GM19025 (cell line): ENCODE results near the gene PCDH9.

Source experiments
- ATAC-seq: cut with Tn5 transposase; IDR thresholded peaks from one replicate; pipeline ENCODE4 v1.9.1; 2021; ENCODE audit warnings: mild to moderate bottlenecking, low read depth, moderate library complexity; ENCODE audit not compliant: unreplicated experiment

The PCDH9 gene

DNA sequence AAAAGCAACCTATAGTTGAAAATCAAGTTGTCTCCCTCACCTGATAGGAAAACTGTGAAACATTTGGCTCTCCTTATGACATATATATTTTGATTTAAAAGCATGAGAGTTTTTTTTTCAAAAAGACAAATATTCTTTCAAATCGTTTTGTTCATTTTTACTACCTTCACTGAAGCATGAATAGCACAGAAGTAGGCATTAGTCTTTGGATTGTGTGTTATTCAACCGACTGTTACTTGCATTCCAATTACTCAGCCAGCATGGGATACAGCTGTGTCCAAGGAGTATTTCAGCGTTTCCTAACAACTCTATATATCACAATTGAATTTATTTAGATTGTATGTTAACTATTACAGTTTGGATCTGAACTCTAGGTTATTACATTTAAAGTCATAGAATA lies 135.2 kb downstream of the PCDH9 start:
- no peak for ATAC-seq

DNA sequence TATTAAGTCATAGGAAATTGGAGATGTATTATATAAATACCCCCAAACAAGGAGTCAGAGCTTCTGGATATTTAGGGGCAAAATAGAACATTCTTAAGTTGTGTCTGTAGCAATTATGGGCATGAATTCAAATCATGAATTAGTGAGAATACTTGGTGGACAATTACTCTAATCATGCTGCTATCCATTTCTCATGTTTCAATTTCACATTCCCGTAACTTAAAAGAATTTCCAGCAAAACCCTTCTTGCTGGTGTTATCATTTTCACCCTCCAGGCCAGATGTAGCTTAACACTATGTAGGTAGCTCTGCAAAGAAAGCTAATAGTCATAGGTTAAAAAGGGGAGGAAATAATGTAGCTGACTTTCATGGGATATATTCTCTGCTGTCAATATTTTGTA lies 136.1 kb downstream of the PCDH9 start:
- no peak for ATAC-seq

GRCh38 chr13:67091603-67092002 lies 138.5 kb downstream of the PCDH9 start:
- no peak for ATAC-seq

DNA sequence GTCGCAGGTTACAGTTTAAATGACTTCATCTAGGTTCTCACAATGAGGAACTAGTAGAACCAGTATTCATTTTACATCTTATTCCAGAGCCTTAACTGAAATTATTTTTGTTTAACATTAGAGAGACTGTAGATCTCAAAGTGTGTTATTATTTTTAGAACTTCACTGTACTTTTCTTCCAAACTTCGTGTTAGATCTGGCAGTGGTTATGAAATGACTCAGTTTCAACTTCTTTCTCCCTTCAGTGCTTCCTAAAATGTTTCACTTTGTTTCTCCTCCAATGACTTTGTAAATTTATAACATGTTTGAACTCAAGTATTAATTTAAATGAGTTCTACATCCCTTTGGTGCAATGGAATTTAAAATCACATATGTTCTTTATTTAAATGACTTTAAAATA lies 139.3 kb downstream of the PCDH9 start:
- ATAC-seq = no peak

- ATAC-seq = no peak
Measured at GRCh38 chr13:67087527-67087926, 142.6 kb downstream of the PCDH9 start.

- ATAC-seq = no peak
Measured at GRCh38 chr13:67086260-67086659, 143.9 kb downstream of the PCDH9 start.

- no peak for ATAC-seq
Measured at GRCh38 chr13:67084066-67084465, 146.1 kb downstream of the PCDH9 start.

GRCh38 chr13:67083519-67083918 lies 146.6 kb downstream of the PCDH9 start:
- ATAC-seq = no peak

DNA sequence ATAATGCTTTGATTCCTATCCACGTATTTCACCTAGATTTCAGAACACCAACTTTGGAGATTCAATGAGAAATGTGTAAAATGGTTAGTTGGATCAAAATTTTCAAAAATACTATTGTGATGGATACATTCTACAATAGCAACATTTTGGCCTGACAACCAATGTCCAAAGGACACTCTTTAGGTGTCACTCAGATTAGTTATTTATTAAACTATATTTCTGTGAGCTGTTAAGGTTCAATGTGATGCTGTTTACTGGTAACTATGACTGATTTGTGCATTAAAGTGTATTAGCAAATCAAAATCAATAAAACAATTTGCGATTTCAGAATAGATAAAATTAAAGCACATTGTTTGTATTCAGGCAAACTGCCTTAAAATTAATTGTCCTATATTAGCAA lies 149.8 kb downstream of the PCDH9 start:
- no peak for ATAC-seq

- no peak for ATAC-seq
Measured at GRCh38 chr13:67078062-67078461, 152.1 kb downstream of the PCDH9 start.

- ATAC-seq = no peak
Measured at GRCh38 chr13:67077132-67077531, 153.0 kb downstream of the PCDH9 start.

GRCh38 chr13:67076378-67076777 lies 153.8 kb downstream of the PCDH9 start:
- ATAC-seq = no peak

GRCh38 chr13:67075239-67075638 lies 154.9 kb downstream of the PCDH9 start:
- no peak for ATAC-seq

DNA sequence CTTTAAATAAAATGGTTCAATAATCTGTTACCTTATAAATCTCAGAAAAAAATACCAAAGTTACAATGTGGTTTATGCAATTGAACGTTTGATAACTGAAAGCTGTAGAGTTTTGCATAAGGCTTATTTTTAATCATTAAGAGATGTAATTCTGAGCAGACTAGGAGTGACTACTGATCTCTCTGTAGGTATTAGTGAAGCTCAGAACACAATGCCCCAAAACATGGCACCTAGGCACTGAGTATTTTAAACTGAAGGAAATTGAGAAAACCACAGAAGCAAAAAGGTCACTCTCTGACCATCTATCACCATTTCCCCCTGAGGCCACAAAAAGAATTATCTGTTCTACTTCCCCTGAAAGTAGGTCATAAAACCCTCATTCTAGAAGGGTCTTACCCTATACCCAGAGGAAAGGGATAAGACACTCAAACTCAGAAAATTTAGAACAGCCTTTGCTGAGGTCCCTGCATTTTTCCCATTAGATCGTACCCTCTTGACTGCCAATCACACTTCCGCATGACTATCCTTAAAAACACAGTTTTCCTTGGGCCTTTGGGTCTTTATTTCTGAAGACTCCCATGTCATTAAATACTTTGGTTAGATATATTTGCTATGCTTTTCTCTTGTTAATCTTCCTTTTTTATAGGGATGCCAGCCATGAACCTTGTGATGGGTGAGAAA lies 158.1 kb downstream of the PCDH9 start:
- no peak for ATAC-seq

GRCh38 chr13:67070306-67070705 lies 159.8 kb downstream of the PCDH9 start:
- ATAC-seq = no peak

DNA sequence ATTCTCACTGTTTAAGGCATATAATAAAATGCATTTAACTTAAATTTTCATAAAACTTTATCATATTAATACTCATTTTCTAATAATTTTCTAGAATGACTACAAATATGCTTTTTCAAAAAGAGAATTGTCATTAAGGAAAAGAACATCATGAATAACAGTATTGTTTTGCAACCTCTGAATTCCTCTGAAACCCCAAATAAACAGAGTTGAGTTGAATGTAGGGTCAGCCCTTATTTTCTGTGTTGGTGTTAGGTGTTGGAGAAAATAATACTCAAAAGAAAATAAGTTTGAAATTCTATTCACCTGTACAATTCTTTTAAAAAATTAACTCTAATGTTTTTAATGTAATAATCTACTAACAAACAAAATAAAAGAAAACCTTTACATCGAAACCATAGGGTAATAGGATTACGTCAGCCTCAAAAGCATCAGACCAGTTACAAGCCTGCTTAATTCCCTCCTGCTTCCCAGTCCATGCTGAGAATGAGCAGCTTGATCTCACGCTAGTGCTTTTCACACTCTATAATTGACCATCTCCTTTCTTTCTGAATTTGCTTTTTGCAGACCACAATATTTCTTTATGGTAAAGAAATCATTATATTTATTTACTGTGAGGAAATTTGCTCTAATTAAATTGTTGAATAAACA lies 160.9 kb downstream of the PCDH9 start:
- no peak for ATAC-seq

DNA sequence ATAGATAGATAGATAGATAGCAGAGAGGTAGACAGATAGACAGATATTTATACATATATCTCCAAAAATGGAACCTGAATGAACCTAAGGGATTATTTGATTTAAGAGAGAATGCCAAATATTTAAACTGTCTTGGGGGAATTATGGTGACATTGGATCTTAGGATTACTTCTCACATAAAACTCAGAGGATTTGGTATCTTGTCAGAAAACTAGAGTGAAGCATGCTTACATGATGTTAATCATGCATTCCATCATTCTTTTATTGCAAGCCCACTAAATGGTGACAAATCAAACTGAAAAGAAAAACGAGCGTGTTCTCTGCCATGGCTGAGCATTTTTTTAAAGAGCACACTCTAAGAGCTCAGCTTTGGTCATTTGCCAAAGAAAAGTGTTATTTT lies 165.2 kb downstream of the PCDH9 start:
- ATAC-seq = no peak

DNA sequence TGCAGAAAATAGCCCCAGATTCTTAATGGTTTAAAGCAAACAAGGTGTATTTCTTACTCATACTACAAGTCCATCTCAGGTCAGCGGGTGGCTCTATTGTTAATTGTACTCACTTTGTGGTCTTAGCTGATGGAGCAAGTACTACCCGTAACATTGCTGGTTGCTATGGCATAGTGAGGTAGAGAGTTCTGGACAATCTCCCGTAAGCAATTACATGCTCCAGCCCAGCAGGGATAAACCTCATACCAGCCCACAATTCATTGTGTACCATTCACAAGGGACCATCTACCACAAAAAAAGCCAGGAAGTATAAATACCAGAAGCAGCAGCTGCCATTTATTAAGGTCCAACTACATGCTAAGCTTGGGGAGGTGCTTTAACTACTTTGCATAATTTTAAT lies 167.1 kb downstream of the PCDH9 start:
- ATAC-seq = no peak

DNA sequence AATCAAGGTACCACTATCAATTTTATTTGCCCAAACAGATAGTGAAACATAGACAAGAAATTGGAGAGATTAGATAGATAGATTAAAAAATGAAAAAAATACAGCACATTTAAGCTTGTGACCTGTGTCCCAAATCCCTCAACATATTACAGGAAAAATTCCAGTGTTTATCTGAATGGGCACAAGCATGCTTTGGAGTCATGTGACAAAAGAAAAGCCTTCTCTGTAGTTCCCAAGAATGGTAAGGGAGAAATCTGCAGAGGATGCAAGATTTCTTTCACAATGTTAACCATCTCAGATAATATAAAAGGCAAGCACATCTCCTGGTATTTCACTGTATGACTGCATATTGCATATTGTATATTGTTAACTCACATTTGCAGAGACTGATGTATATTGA lies 168.0 kb downstream of the PCDH9 start:
- ATAC-seq = no peak

- no peak for ATAC-seq
Measured at GRCh38 chr13:67061750-67062149, 168.4 kb downstream of the PCDH9 start.

DNA sequence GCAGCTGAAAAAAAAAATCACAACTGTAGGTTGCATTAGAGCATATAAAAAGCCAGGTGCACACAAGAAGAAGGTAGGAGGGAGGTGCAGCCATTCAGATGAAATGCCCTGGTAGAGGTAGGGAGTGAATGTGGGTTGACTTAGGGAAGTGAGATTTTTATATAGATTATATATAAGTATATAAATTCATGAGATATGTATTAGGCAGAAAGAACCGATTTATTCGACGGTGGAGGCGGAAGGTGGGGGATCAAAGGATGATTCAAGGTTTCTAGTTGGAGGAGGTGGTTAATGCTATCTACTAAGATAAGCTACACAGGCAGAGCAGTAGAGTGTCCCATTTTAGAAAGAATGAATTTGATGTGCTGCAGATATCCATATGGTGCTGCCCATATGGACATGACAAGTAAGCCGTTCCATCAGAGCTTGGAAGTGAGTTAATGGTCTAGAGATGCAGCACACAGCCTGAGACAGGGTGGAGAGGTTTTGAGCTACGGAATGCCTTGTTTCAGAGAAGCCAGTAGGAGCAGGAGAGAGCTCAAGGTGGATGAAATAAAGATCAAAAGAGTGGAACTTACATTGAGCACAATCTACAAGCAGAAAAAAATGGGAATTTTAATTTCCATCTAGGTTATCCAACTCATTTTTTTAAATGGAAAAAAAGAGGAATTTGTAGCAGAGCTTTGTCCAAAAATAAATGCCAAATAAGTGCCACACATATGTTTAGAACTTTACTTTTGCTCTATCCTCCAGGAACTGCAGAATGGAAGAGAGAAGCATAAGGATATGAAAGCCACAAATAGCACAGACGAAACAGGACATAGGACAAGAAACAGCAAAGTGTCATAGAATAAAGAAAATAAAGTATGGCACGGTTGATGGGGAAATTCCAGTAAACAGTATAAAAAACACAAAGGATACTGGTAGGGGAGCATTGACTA lies 177.3 kb downstream of the PCDH9 start:
- ATAC-seq = no peak
